ENCODE data around the gene UBC.
"Not testable (repeated sequence)": the region's sequence is repeated elsewhere in the genome, so short reads cannot be mapped to it uniquely, and the experiment has no call there.

The UBC gene

DNA sequence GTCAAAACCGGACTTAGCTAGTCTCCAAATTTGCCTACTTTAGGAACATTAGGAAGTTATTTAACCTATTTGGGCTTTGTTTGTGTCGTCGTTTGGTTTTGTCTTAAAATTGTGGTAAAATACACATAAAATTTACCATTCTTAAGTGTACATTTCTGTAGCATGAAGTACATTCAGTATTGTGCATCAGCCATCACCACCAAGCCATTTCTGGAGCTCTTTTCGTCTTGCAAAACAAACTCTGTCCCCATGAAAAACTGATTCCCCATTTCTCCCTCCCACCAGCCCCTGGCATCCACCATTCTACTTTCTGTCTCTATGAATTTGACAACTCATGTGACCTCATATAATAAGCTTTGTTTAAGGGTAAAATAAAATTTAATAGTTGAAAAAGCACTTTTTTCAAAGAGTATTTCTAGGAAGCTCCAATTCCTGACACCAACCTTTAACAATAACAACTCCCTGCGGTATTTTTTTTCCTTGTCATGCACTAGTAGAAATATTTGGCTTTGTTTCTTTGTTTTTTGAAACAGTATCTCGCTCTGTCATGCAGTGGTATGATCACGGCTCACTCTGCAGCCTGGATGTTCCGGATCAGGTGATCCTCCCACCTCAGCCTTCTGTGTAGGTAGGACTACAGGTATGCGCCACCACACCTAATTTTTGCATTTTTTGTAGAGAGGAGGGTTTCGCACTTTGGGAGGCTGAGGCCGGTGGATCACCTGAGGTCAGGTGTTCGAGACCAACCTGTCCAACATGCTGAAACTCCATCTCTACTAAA, 3.6 kb upstream of the UBC start:
- H3K4me3 ChIP-seq (ENCODE audit: low read depth, low read length), result peak overlapping the region; percentile 60
- TF ChIP-seq MAX (IDR thresholded peaks at IDR 0.05; ENCODE audit: low read depth, low read length) (no peak), POLR2A (IDR thresholded peaks at IDR 0.05; ENCODE audit: extremely low read depth, insufficient read length) (no peak), MYC (IDR thresholded peaks at IDR 0.05; ENCODE audit: low read depth, low read length) (no peak)
- TF ChIP-seq, protein P1, sequence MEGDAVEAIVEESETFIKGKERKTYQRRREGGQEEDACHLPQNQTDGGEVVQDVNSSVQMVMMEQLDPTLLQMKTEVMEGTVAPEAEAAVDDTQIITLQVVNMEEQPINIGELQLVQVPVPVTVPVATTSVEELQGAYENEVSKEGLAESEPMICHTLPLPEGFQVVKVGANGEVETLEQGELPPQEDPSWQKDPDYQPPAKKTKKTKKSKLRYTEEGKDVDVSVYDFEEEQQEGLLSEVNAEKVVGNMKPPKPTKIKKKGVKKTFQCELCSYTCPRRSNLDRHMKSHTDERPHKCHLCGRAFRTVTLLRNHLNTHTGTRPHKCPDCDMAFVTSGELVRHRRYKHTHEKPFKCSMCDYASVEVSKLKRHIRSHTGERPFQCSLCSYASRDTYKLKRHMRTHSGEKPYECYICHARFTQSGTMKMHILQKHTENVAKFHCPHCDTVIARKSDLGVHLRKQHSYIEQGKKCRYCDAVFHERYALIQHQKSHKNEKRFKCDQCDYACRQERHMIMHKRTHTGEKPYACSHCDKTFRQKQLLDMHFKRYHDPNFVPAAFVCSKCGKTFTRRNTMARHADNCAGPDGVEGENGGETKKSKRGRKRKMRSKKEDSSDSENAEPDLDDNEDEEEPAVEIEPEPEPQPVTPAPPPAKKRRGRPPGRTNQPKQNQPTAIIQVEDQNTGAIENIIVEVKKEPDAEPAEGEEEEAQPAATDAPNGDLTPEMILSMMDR (IDR thresholded peaks at IDR 0.05; ENCODE audit: low read depth, low read length), result no peak
- DNase-seq (ENCODE audit: low read depth), result peak; percentile 22

DNA sequence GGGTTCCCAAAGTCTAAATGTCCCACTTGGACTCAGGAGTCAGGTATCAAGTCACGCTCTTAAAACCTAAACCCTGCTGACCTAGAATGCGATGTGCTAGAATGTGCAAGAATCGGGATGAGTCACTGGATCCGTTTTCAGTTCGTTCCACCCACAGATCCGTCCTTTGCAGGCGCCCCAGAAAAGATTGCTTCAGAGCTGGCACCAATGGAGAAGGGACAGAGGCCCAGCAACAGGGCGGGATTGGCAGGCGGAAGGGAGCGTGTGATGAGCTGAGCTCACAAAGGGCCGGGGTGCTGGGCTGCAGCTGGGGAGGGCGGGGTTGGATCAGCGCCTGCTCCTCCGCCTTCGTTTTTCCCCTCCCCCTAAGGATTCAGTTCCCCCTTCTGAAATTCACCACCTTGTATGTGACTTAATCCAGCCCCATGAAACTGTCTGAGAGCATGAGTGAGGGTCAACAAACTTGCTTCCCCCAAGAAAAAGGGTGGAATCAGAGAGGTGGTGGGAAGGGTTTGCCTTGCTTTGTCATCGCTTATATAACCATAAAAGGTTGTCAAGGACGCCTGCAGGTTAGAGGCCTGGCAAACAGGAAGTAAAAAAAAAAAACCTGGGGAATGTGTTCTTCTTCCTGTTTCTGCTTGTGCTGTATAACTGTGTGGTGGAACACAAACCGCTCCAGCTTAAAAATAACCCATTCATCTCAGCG, 2.8 kb upstream of the UBC start:
- H3K4me3 ChIP-seq (ENCODE audit: low read depth, low read length), result peak overlapping the region; percentile 60
- peak; percentile 100 for DNase-seq (ENCODE audit: low read depth)
- peak; percentile 86 for TF ChIP-seq MAX (IDR thresholded peaks at IDR 0.05; ENCODE audit: low read depth, low read length)
- TF ChIP-seq, protein P1 (IDR thresholded peaks at IDR 0.05; ENCODE audit: low read depth, low read length), result no peak
- peak; percentile 90 for TF ChIP-seq MYC (IDR thresholded peaks at IDR 0.05; ENCODE audit: low read depth, low read length)
- TF ChIP-seq POLR2A (IDR thresholded peaks at IDR 0.05; ENCODE audit: extremely low read depth, insufficient read length), result peak; percentile 71

DNA sequence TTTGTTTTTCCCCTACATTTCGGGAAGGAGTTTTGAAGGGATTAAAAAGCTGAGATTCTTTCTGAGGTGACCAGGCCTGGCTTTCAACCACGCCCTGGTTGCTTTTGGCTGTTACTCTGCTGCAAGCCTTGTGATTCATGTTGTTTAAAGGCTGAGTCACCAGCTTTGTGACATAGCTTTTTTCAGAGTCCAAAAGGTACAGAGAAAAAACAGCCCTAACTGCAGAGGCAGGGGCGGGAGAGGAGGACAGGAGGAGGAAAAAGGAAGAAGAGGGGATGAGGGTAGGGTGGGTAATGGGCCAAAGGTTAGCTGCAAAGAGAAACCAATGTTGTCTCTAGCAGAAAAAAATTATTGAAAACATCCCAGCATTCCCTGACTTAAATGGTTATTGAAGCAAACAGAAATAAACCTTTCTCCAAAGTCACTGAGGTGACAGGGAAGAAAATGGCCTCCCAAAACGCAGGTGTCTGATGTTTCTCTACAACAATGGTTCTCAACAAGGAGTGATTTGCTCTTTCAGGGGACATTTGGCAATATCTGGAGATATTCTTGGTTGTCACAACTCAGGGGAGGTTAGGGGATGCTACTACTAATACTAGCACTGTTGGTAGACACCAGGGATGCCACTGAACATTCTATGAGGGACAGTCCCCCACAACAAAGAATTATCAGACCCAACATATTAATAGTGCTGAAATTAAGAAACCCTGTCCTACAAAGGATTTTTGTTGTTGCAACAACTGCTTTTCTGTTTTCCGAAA, 2.1 kb upstream of the UBC start:
- TF ChIP-seq MAX (IDR thresholded peaks at IDR 0.05; ENCODE audit: low read depth, low read length), result no peak
- peak; percentile 47 for TF ChIP-seq MYC (IDR thresholded peaks at IDR 0.05; ENCODE audit: low read depth, low read length)
- peak; percentile 90 for DNase-seq (ENCODE audit: low read depth)
- H3K4me3 ChIP-seq (ENCODE audit: low read depth, low read length), result peak overlapping the region; percentile 33

DNA sequence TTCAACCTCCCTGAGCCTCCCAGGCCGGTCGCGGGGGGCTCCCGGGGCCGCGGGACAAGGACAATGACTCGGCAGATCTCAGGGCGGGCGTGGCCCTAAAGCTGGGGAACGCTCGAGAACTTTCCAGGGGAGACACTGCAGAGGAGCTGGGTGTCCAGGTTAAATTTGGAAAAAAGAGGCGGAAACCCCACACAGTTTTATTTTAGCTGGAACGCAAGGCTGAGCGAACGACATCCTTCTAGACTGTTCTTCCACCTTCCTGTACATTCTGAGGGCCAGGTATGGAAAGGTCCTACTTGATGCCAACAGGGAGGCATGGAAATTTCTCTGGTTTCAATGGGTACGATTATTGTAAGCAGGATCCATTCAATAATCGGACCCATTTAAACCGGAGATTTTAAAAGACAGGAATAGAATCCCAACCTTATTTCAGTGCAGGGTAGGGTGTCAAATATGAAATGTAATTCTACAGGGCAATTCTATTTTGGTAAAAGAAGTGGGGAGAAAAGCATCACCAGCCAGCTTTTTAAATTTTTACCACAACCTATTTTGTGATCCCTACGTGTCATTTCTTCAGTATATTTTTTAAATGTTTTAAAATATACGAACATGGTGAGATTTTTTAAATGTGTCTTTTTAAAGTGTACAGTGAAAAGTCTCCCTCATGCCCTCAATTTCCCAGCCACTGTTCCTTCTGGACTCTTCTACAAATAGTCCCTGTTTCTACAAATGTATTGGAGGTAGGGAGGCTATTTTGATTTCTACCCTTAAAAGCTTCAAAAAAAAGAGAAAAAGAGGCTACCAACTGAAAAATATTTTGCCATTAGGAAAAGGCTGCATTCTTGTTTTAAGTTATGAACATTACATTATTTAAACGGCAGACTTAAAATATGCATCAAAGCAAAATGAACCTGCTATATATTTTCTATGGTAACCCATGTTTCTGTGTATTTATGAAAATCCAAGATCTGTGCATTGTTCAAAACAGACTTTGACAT, 1.1 kb upstream of the UBC start:
- no peak for DNase-seq (ENCODE audit: low read depth)
- H3K4me3 ChIP-seq (ENCODE audit: low read depth, low read length), result peak overlapping the region; percentile 81
- no peak for TF ChIP-seq MYC (IDR thresholded peaks at IDR 0.05; ENCODE audit: low read depth, low read length)
- no peak for TF ChIP-seq MAX (IDR thresholded peaks at IDR 0.05; ENCODE audit: low read depth, low read length)

- TF ChIP-seq MAX (IDR thresholded peaks at IDR 0.05; ENCODE audit: low read depth, low read length) (peak; percentile 67), POLR2A (IDR thresholded peaks at IDR 0.05; ENCODE audit: extremely low read depth, insufficient read length) (no peak), MYC (IDR thresholded peaks at IDR 0.05; ENCODE audit: low read depth, low read length) (peak; percentile 78)
- TF ChIP-seq, protein P1 (IDR thresholded peaks at IDR 0.05; ENCODE audit: low read depth, low read length), result peak; percentile 64
- peak; percentile 94 for DNase-seq (ENCODE audit: low read depth)
- peak overlapping the region; percentile 81 for H3K4me3 ChIP-seq (ENCODE audit: low read depth, low read length)
Observed at GRCh38 chr12:124913474-124914391, 717 bp downstream of the UBC start.

DNA sequence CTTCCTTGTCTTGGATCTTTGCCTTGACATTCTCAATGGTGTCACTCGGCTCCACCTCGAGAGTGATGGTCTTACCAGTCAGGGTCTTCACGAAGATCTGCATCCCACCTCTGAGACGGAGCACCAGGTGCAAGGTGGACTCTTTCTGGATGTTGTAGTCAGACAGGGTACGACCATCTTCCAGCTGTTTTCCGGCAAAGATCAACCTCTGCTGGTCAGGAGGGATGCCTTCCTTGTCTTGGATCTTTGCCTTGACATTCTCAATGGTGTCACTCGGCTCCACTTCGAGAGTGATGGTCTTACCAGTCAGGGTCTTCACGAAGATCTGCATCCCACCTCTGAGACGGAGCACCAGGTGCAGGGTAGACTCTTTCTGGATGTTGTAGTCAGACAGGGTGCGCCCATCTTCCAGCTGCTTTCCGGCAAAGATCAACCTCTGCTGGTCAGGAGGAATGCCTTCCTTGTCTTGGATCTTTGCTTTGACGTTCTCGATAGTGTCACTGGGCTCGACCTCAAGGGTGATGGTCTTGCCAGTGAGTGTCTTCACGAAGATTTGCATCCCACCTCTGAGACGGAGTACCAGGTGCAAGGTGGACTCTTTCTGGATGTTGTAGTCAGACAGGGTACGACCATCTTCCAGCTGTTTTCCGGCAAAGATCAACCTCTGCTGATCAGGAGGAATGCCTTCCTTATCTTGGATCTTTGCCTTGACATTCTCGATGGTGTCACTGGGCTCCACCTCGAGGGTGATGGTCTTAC, 1.7 kb downstream of the UBC start:
- not testable (repeated sequence) for DNase-seq (ENCODE audit: low read depth)
- H3K4me3 ChIP-seq (ENCODE audit: low read depth, low read length), result peak overlapping the region; percentile 27

DNA sequence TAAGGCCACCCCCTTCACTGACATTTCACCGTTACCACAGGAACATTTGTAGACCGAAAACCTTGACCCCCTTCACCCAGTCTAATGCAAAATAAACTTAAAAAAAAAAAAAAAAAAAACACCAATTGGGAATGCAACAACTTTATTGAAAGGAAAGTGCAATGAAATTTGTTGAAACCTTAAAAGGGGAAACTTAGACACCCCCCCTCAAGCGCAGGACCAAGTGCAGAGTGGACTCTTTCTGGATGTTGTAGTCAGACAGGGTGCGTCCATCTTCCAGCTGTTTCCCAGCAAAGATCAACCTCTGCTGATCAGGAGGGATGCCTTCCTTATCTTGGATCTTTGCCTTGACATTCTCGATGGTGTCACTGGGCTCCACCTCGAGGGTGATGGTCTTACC, 2.9 kb downstream of the UBC start:
- peak overlapping the region; percentile 6 for H3K4me3 ChIP-seq (ENCODE audit: low read depth, low read length)
- not testable (repeated sequence) for DNase-seq (ENCODE audit: low read depth)
